HG02610 (cell line): ENCODE measurements around the gene NFIA.

Experiments
- ATAC-seq: cut with Tn5 transposase; IDR thresholded peaks from one replicate; pipeline ENCODE4 v1.9.1; 2021; ENCODE audit warnings: mild to moderate bottlenecking, moderate library complexity; ENCODE audit not compliant: unreplicated experiment

Gene NFIA

DNA sequence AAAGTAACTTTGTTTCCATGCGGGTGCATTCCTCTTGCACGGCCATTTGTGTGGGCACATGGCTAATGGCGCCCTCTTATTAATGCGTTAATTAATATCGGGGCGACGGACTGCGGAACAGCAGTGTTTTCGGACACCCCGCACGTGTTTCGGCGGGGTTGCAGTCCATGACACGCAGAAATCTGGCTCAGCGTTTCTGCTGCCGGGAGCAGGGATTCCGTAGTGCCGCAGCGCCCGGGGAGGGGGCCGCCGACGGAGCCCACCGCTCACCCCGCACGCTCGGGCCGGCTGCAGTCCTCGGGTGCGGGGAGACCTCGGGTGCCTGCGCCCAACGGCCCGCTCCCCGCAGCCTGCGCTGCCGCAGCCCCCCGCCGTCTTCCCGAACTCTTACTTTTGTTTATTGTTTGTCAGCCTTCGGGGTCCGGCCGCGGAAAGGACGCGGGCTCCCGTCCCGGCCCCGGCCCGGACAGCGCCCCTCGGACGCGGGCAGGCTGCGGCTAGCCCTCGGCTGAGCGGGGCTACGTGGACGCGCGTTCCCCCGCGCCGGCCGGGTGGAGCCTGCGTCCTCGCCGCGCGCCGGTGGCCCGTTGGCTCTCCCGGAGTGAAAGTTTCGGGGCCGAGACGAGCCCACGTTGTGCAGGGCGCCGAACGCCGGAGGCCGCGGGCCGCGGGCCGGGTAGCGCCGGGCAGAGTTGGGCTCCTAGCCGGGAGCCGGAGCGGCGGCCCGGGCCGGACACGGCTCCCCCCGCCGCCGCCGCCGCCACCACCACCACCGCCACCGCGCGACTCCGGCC is 849 bp downstream of the NFIA start:
- no peak for ATAC-seq

DNA sequence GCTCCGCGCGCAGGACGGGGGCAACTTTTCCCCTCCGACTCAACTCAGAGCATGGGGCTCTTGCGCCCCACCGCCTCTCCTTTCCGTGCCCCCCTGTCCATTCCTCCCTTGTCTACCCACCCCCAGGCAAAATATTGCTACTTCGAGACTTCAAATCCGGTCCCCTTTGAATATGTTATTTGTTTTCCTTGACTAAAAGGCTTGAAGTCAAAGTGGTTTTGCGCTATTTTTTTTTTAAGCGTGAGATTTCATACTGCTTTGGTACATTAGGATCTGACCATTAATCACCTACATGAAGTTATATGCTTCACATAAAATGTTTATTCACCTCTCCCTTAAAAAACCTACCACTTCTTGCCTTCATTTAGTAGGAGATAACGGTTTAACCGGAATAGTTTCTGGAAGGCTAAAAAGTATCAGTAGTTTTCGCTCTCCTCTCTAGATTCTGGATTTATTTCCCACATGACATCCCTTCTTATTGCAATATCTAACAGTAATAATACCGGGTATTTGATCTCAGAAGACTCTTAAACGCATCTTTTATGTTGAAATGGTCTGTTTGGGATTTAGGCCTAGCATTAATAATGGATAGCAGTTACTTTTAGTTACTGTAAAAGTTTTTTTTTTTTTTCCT is 1.6 kb downstream of the NFIA start:
- ATAC-seq, result no peak

DNA sequence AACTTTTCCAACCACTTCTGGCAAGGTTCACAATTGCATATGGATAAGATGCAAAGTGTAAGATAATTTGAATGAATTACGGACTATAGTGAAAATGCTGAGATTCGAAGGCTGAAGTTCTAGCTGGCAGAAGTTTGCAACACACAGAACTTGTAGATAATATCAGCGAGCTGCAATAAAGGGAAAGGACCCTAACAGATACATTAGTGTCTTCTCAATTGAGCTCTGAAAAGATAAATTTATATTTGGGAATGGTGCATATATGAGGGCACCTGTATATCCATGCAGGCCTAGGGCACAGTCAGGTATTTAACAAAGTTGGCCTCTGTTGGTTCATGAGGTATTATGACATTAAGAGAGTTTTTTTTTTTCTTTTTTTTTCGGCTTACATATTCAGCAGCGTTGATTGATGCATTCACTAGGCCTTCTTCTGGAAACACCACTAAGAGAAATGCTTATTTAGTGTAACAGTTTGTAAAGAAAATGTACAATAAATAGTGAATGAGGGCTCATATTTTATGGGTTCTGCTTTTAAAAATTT is 2.2 kb downstream of the NFIA start:
- no peak for ATAC-seq

DNA sequence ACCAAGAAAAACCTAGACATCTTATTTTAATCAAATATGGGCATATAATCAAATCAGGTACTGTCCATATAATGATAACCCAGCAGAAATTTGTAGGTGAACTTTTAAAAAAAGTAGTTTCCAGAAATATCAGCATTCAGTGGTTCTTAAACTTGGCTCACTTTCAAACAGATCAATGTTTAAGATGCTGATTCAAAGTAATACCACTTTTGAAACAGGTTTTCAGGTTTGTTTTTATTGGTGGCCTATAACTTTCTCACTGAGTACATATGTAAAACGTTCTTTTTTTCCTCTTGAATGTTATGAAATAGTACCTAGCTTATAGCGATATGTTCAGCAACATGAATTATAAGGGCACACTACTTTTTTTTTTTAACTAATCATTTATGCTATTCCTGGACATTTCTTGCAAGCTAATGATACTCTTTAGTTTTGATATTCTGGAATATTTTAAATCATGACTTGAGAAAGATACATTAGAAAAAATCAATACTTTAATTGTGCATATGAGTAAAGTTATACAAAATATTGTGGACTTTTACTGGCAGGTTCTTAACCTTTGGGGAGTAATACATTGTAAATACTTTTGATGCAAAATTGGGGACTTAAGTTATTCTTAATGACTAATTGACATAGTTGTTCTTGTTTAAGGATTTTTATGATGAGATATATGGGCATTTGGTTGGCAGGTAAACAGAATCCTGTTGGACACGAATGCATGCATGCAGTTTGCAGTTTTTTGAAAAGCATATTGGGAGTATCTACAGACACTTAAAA is 3.0 kb downstream of the NFIA start:
- no peak for ATAC-seq

DNA sequence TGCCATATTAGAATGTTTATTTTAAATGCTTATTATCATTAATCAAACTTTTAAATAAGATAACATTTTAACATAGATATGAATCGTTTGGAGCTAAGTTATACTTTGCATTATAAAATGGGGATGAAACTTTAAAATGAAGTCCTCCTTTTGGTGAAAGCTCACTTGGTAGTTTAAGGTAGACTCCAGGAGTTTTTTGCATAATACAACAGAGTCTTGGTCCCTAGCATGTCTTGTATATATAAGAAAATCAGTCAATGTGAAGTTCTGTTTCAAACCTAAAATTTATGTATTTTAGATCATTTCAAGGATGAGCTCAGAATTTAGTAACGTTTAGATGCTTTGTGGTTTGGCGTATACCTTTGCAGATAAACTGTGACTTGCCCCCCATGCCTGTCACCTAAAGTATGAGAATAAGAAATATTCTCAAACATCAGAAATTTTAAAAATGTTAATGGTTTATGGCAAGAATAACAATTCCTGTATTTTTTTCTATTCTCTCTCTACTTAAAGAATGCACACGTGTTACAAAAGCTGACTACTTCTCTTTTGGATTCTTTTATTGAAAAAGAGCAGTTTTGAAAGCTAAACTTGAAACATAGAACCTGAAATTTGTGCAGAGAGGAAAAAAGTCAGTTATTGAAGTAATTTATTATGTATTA is 3.8 kb downstream of the NFIA start:
- no peak for ATAC-seq

DNA sequence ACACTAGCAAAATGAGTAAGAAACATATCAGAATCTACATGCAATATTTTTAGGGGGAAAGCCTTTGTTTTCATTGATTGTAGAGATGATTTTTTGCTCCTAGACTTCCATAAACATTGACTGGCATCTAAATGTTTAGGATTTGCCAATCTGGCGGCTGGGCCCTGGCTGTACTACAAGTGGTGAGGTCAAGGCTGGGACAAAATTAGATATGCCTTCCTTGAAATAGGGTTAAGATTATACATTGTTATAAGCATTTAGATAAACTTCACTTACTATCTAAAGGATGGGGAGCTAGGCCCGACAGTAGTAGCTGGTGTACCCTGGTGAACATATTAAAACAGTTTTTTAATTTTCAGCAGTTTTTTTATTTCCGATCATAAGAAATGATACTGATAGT is 5.2 kb downstream of the NFIA start:
- ATAC-seq, result no peak

DNA sequence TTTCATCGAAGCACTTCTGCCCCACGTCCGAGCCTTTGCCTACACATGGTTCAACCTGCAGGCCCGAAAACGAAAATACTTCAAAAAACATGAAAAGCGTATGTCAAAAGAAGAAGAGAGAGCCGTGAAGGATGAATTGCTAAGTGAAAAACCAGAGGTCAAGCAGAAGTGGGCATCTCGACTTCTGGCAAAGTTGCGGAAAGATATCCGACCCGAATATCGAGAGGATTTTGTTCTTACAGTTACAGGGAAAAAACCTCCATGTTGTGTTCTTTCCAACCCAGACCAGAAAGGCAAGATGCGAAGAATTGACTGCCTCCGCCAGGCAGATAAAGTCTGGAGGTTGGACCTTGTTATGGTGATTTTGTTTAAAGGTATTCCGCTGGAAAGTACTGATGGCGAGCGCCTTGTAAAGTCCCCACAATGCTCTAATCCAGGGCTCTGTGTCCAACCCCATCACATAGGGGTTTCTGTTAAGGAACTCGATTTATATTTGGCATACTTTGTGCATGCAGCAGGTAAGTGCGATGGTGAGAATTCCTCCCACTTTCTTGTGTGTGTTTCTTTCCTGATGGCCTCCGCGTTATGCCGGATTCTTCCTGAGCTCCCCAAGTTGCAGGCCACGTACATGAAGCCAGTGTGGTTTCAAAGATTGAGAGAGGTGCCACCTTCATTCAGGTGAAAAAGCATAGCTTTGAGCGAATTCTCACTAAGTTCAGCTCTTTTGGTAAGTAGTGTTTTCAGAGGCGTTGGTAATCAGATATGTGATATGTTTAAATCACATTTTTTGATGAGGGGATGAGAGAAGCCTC is 6.0 kb downstream of the NFIA start:
- ATAC-seq, result no peak

DNA sequence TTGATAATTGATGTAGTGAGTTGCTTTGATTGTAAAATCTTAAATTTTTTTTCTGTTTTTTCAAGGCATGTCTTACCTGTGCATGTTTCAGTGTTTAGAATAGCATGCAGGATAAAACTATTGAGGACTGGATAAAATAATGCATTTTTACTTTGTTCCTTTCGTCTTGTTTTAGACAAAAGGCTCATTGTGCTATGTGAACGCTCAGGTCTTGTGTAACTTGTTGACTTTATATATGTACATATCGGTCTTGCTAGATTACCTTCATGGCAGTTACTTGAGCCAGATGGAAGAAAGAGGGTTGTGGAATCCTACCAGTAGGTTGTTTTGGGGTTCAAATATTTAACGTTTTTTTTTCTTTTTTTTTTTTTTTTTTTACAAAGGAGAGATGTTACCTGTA is 7.0 kb downstream of the NFIA start:
- no peak for ATAC-seq

DNA sequence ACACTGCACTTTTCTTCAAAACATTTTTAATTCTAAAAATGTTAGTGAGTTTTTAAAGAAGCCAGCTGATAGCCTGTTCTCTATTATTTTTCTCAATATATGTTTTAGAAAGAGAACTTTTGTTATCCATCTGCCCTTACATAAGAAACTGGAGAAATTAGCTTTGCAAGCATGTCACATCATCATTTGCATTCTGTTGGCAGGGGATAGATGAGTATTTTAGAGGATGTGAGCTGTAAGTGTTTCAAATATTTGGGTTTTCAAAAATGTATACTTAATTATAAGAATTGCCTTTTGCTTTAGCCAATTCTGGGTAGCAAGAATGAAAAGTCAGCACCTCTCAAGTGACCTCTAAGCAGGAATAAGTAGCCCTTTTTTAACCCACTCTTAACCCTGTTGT is 7.4 kb downstream of the NFIA start:
- no peak for ATAC-seq

DNA sequence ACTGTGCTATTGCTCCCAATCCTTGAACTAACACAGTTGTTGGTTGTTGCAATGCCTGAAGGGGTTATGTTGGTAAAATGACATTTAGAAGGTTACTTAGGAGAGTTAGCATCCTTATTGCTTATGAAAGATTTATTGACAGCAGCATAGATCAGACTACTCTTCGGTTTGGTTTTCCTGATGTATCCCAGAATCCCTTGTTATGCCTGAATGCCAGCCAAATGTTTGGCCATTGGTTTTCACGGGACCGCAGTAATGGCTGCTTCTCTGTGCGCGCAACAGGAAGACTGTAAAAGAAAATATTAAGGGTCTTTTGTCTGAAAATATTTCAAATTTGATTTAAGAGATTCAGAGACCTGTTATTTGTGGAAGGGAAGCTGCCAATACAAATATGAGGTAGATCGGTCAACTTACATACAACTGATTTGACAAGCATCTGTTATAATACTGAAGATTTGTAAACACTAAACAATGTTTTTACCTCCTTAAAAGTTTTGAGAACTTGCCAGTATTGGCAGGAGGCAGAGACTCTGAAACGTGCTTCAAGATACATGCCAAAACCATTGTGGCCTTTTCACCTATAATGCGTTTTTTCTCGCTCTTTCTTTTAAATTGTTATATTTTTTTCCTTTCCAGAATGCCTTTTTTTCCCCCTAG is 8.3 kb downstream of the NFIA start:
- ATAC-seq, result no peak

DNA sequence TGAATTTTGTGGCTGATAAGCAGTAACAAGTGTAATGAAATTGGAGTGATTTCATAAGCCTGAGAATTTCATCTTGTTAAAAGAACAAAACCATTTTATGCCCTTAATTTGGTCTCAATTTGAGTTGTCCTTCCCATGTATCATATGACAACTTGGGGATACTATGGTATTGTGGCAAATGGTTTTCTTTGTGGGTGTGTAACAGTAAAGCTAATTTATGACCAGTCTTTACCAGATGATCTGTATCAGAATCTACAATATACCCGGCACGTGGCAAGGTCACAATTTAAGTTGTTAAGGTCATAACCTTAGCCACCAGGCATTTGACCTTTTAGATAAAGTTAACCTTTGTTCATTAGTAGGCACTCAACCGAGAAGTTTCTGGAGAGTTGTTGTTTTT is 9.1 kb downstream of the NFIA start:
- no peak for ATAC-seq

DNA sequence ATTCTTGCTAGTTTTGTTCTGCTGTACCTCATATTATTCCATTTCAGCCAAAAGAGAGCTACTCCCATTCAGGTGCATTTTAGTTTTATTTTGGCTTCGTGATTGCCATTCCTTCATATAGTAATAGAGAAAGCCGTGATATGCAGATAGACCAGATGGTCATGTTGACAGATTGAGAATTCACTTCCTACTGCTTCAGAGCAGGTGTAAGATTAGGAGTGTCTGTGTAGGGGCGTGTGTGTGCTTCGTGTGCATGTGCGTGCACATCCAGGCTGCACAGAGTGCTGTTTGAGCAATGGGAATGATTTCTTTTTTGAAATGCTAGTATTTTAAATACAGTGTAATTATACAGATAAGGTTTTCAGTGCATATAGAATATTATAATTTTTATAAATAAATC is 10.3 kb downstream of the NFIA start:
- ATAC-seq, result no peak

DNA sequence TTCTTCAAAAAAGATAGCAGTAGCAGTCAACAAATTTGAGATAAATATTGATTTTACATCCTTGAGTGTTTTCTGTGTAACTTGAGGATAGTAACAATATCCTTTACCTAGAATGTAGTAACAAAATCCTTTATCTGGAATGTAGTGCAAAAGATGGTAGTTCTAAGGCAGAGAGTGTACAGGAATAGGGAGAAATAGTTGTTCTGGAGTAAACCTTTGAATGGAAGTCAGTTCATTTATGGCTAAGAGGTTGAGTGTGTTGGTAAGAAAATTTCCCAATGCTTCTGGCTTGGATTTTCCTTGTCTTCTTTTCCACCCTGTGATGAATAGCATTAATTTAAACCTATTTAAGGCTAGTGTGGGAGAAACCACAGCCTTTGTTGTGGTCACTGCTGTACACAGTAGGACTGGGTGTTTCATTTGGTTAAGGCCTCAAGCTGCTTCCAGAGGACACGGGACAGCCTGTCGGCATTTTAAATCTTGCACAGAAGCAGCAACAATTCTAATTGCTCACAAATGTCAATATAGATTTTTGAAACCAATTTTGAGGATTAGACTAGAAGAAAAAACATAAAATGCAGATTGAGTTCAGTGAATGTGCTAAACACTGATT is 11.3 kb downstream of the NFIA start:
- ATAC-seq, result no peak

DNA sequence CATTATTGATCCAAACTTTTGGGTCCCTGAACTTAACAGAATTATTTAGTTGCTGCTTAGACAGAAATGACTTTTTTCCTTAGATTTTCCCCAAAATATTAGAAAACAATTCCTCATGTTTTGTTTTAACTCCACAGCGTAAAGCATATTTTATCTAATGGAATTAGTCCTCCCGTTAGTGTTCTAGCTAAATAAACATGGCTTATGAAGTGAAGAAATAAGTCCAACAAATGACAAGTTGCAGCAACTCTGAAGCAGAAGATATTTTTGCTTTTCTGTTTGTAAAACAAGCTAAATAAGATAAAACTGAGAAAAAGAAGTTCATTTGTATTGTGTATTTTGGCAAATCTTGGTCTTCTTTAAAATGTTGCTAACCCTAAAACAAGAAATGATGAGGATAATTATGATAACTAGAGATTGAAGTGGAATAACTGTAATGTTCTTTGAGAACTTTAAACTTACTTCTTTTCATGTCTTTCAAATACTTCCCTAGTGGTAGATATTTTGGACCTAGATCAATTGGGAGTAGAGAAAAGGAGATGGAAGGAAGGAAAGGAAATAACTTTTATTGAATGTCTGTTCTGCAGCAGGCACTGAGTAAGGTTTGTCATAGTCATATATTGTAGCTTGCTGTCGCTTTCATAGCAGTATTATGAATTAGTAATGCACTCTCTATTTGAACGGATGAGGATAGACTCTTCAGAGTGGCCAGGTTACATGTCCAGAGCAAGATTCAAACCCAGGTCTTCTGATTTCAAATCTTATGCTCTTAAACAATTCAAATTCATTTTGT is 12.5 kb downstream of the NFIA start:
- no peak for ATAC-seq

DNA sequence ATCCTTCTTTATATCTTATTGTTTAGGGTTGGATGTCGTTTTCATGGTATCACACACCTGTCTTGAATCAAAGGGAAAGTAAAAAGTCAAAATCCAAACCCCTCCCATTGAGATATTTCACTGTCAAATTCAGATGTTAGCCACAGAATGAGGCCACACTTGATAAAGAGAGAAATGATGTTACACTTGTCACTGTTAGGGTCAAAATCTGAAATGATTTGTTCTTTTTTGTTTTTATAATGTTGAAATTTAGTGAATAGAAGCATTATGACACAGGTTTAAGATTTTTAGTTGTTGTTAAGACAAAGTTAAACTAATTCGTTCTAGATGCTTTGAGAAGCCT is 13.1 kb downstream of the NFIA start:
- no peak for ATAC-seq

DNA sequence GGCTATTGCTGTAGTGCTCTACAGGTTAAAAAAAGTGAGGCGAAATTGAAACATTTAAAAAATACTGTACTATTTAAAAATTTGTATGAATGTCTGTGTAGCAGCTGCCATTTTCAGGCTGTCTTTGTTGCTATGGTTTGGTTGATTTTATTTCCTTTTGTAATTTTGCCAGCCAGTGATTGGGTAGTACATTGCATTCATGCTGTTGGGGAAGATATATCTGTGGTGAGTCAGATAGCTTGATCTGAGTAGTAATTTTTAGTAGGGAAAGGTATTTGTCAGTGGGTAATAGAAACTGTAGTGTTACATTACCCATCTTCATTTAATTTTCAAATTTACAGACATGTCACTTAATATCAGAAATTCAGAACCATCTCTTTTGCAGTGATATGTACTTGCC is 15.0 kb downstream of the NFIA start:
- ATAC-seq, result no peak

DNA sequence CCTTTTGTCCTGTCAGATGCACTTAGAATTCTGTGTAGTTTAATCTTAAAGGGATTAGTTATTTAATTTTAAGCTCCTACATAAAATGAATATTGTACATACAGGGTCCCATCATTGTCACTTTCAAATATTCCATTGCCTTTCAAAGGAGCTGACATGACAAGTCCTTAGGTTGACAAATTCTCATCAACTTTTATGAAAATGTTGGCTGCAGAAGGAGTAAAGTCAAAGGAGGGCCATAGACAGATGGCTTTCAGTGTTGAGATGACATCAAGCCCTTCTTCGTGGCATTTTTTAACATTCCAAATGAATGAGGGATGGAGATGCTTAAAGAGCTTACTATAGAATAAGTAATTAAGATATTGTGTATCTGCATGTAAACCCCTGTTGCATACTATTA is 15.4 kb downstream of the NFIA start:
- ATAC-seq, result no peak

DNA sequence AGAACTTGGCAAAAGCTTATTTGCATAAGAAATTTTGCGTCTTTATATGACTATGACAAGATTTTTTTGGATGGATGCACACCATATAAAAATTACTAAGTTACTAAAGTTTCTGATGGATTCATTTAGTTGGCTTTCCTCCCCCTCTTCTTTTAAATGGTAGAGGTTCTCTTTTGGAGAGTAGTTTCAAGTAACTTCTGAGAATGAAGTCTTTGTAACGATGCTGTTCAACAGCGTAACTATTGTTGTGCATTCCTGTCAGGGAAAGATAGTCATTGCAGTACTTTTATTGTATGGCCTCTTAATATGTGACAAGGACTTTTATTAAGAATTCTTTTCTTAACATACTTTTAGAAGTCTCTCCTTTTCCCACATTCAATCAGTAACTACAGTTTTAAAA is 16.0 kb downstream of the NFIA start:
- no peak for ATAC-seq
